HG03460 (cell line): ENCODE data around the gene NATD1.
"Not testable (repeated sequence)": the region's sequence is repeated elsewhere in the genome, so short reads cannot be mapped to it uniquely, and the experiment has no call there.

Source experiments
- ATAC-seq: cut with Tn5 transposase; IDR thresholded peaks from one replicate; pipeline ENCODE4 v1.9.1; 2021; ENCODE audit not compliant: unreplicated experiment

The NATD1 gene

GRCh38 chr17:21196126-21196525 lies 57.1 kb downstream of the NATD1 start:
- ATAC-seq = no peak

GRCh38 chr17:21194703-21195102 lies 58.5 kb downstream of the NATD1 start:
- ATAC-seq = no peak

GRCh38 chr17:21194226-21194625 lies 59.0 kb downstream of the NATD1 start:
- no peak for ATAC-seq

- no peak for ATAC-seq
These were observed 60.2 kb downstream of the NATD1 start for GRCh38 chr17:21193031-21193430.

- not testable (repeated sequence) for ATAC-seq
These were observed 60.8 kb downstream of the NATD1 start for GRCh38 chr17:21192414-21192813.

GRCh38 chr17:21191698-21192097 lies 61.5 kb downstream of the NATD1 start:
- ATAC-seq = no peak

- ATAC-seq = no peak
These were observed 63.1 kb downstream of the NATD1 start for GRCh38 chr17:21190078-21190477.

GRCh38 chr17:21189361-21189760 lies 63.8 kb downstream of the NATD1 start:
- no peak for ATAC-seq
